ENCODE measurements around the gene PKDREJ. TPM values are rescaled to one million over a fixed set of nuclear protein-coding genes. Genes with fewer than 3 reads are reported as not detected.

Gene PKDREJ
- total and polyA plus RNA-seq, 2 donors (not counting 1 experiment from before 2014, with no cell fraction given): under 0.01 TPM; not detected in 1

GRCh38 chr22:46273432-46274148 lies 10.4 kb upstream of the PKDREJ start:
- Histone ChIP-seq H3K36me3 (ENCODE audit: control insufficient read depth, insufficient read depth, low read length) (peaks cover 21% of the 10 kb centered on the region), H4K20me1 (ENCODE audit: control insufficient read depth, extremely low read depth, insufficient read depth, low read length) (no peaks in the 10 kb centered on the region), H3K4me3 (replicated peaks in 1 of 4; ENCODE audit: control extremely low read depth in 1 of 4, insufficient read depth in 1 of 4, low read depth in 3 of 4, low read length in 4 of 4) (no peak overlapping the region), H3K4me1 (ENCODE audit: control insufficient read depth, extremely low read depth, insufficient read depth, low read length) (peaks cover 2% of the 10 kb centered on the region), H3K4me2 (ENCODE audit: extremely low read depth, insufficient read depth, low read length) (no peak overlapping the region), H2AFZ (ENCODE audit: low read length) (no peak overlapping the region), H3K9me3 (ENCODE audit: control insufficient read depth, insufficient read depth, low read depth, low read length) (no peaks in the 10 kb centered on the region), H3K27ac (ENCODE audit: insufficient read depth, low read length) (no peak overlapping the region), H3K9ac (ENCODE audit: insufficient read depth, low read length) (no peak overlapping the region), H3K79me2 (ENCODE audit: control insufficient read depth, insufficient read depth, low read length) (no peaks in the 10 kb centered on the region), H3K27me3 (ENCODE audit: control insufficient read depth, insufficient read depth, low read length) (no peaks in the 10 kb centered on the region)
- no peak for DNase-seq (ENCODE audit: low read depth in 2 of 2)
- TF ChIP-seq, protein P1, sequence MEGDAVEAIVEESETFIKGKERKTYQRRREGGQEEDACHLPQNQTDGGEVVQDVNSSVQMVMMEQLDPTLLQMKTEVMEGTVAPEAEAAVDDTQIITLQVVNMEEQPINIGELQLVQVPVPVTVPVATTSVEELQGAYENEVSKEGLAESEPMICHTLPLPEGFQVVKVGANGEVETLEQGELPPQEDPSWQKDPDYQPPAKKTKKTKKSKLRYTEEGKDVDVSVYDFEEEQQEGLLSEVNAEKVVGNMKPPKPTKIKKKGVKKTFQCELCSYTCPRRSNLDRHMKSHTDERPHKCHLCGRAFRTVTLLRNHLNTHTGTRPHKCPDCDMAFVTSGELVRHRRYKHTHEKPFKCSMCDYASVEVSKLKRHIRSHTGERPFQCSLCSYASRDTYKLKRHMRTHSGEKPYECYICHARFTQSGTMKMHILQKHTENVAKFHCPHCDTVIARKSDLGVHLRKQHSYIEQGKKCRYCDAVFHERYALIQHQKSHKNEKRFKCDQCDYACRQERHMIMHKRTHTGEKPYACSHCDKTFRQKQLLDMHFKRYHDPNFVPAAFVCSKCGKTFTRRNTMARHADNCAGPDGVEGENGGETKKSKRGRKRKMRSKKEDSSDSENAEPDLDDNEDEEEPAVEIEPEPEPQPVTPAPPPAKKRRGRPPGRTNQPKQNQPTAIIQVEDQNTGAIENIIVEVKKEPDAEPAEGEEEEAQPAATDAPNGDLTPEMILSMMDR (conservative IDR thresholded peaks at IDR 0.05 in 1 of 2, IDR thresholded peaks at IDR 0.05 in 1 of 2; ENCODE audit: low read depth in 1 of 2, low read length in 2 of 2): no peak
- no peak for TF ChIP-seq EZH2 (IDR thresholded peaks at IDR 0.05; ENCODE audit: low read length, missing control alignments)

- H3K36me3 ChIP-seq (ENCODE audit: control insufficient read depth, insufficient read depth, low read length): peaks cover 14% of the 10 kb centered on the region
- peaks cover 2% of the 10 kb centered on the region for H3K4me1 ChIP-seq (ENCODE audit: control insufficient read depth, extremely low read depth, insufficient read depth, low read length)
- no peaks in the 10 kb centered on the region for H4K20me1 ChIP-seq (ENCODE audit: control insufficient read depth, extremely low read depth, insufficient read depth, low read length)
- no peak overlapping the region for H3K4me2 ChIP-seq (ENCODE audit: extremely low read depth, insufficient read depth, low read length)
- no peak overlapping the region for H3K27ac ChIP-seq (ENCODE audit: insufficient read depth, low read length)
- TF ChIP-seq, protein P1 (conservative IDR thresholded peaks at IDR 0.05 in 1 of 2, IDR thresholded peaks at IDR 0.05 in 1 of 2; ENCODE audit: low read depth in 1 of 2, low read length in 2 of 2): no peak
- no peak for TF ChIP-seq EZH2 (IDR thresholded peaks at IDR 0.05; ENCODE audit: low read length, missing control alignments)
- no peak overlapping the region for H3K4me3 ChIP-seq (replicated peaks in 1 of 4; ENCODE audit: control extremely low read depth in 1 of 4, insufficient read depth in 1 of 4, low read depth in 3 of 4, low read length in 4 of 4)
- H3K9me3 ChIP-seq (ENCODE audit: control insufficient read depth, insufficient read depth, low read depth, low read length): no peaks in the 10 kb centered on the region
- no peak overlapping the region for H2AFZ ChIP-seq (ENCODE audit: low read length)
- peaks cover 3% of the 10 kb centered on the region for H3K79me2 ChIP-seq (ENCODE audit: control insufficient read depth, insufficient read depth, low read length)
- no peaks in the 10 kb centered on the region for H3K27me3 ChIP-seq (ENCODE audit: control insufficient read depth, insufficient read depth, low read length)
- no peak overlapping the region for H3K9ac ChIP-seq (ENCODE audit: insufficient read depth, low read length)
- DNase-seq (ENCODE audit: low read depth in 2 of 2): no peak
Measured at GRCh38 chr22:46272762-46273431, 9.8 kb upstream of the PKDREJ start.

GRCh38 chr22:46272196-46272595 lies 9.1 kb upstream of the PKDREJ start:
- H3K4me1 ChIP-seq (ENCODE audit: control insufficient read depth, extremely low read depth, insufficient read depth, low read length): peaks cover 2% of the 10 kb centered on the region
- no peak overlapping the region for H3K27ac ChIP-seq (ENCODE audit: insufficient read depth, low read length)
- H3K27me3 ChIP-seq (ENCODE audit: control insufficient read depth, insufficient read depth, low read length): no peaks in the 10 kb centered on the region
- H3K4me3 ChIP-seq (replicated peaks in 1 of 4; ENCODE audit: control extremely low read depth in 1 of 4, insufficient read depth in 1 of 4, low read depth in 3 of 4, low read length in 4 of 4): no peak overlapping the region
- no peak for TF ChIP-seq EZH2 (IDR thresholded peaks at IDR 0.05; ENCODE audit: low read length, missing control alignments)
- TF ChIP-seq, protein P1 (conservative IDR thresholded peaks at IDR 0.05 in 1 of 2, IDR thresholded peaks at IDR 0.05 in 1 of 2; ENCODE audit: low read depth in 1 of 2, low read length in 2 of 2): no peak
- H3K9me3 ChIP-seq (ENCODE audit: control insufficient read depth, insufficient read depth, low read depth, low read length): no peaks in the 10 kb centered on the region
- no peak overlapping the region for H3K4me2 ChIP-seq (ENCODE audit: extremely low read depth, insufficient read depth, low read length)
- no peak for DNase-seq (ENCODE audit: low read depth in 2 of 2)
- H3K36me3 ChIP-seq (ENCODE audit: control insufficient read depth, insufficient read depth, low read length): peaks cover 13% of the 10 kb centered on the region
- H4K20me1 ChIP-seq (ENCODE audit: control insufficient read depth, extremely low read depth, insufficient read depth, low read length): no peaks in the 10 kb centered on the region
- H3K9ac ChIP-seq (ENCODE audit: insufficient read depth, low read length): no peak overlapping the region
- H3K79me2 ChIP-seq (ENCODE audit: control insufficient read depth, insufficient read depth, low read length): peaks cover 3% of the 10 kb centered on the region
- H2AFZ ChIP-seq (ENCODE audit: low read length): no peak overlapping the region

Data from fibroblast of lung (primary cell).